Right lobe of liver (tissue), 6 donors: ENCODE results near the gene GPRC5B. TPM values are rescaled to one million over a fixed set of nuclear protein-coding genes. Genes with fewer than 3 reads are reported as not detected.

Source experiments
- ATAC-seq, 4 donors: fragments of 200-7000 bp; cut with Tn5 transposase; one replicate each; pipeline ENCODE4 v1.9.1; 2020; ENCODE audit warnings: mild to moderate bottlenecking in 4 of 4, moderate library complexity in 4 of 4
- DNase-seq, 3 donors: peaks; one replicate each; pipeline ENCODE4 v3.0.0-alpha.2; 2020
- H3K27ac ChIP-seq, 3 donors: fragments of 200-600 bp; one replicate each; pipeline ENCODE4 v1.8.0; 2022
- H3K27me3 ChIP-seq, 2 donors: fragments of 200-600 bp; one replicate each; pipeline ENCODE4 v1.8.0; 2022
- H3K36me3 ChIP-seq, 4 donors: fragments of 200-600 bp; sonication (generic) in 1 of 4; one replicate each; pipeline versions ENCODE4 v1.5.1 to v1.8.0; 2017 to 2022; ENCODE audit warnings: control low read depth in 1 of 4
- H3K4me1 ChIP-seq, 4 donors: fragments of 200-600 bp; sonication (generic) in 1 of 4; one replicate each; pipeline versions ENCODE4 v1.5.1 to v1.8.0; 2017 to 2022; ENCODE audit warnings: control low read depth in 1 of 4
- H3K4me3 ChIP-seq, 3 donors: fragments of 200-600 bp; one replicate each; pipeline ENCODE4 v1.8.0; 2022
- H3K9me3 ChIP-seq, 4 donors: fragments of 200-600 bp; sonication (generic) in 1 of 4; one replicate each; pipeline versions ENCODE4 v1.5.1 to v1.8.0; 2017 to 2022; ENCODE audit warnings: control low read depth in 1 of 4
- POLR2A ChIP-seq: fragments of 450-650 bp; IDR thresholded peaks from one replicate; pipeline ENCODE4 v1.6.1; 2017; ENCODE audit warnings: antibody characterized with exemption, mild to moderate bottlenecking
- WGBS: methylation state at CpG from one replicate; pipeline ENCODE4 v1.1.6; 2018; ENCODE audit warnings: low coverage, low lambda C conversion rate; ENCODE audit not compliant: insufficient coverage; ENCODE audit errors: missing lambda C conversion rate; 5-methylcytosine and 5-hydroxymethylcytosine counted together
- intact Hi-C, 2 donors: fragments of 100-400 bp; cut with DNase I; formaldehyde crosslinking; loops; one replicate each; pipeline versions ENCODE4 v1.11.2 to v1.14.1; 2022
- total RNA-seq, 6 experiments: library from RNA; depleted of rRNA in 2 of 6; stranded (reverse); fragments of >200 nt in 2 of 6; fragmentation: NEBNext Ultra II Directional in 3 of 6; extraction: Animal tissue kit (Norgen Biotek cat#: 25700) in 3 of 6; gene quantifications; one replicate each; pipeline versions ENCODE4 v1.1.0 to v1.2.4, GENCODE V29; 2016 to 2023
- TF ChIP-seq, protein P1 (sequence below), 4 donors: fragments of 200-600 bp in 3 of 4; fragments of 450-650 bp in 1 of 4; IDR thresholded peaks; one replicate each; pipeline versions ENCODE4 v1.5.1 to v1.8.0; 2016 to 2022; ENCODE audit warnings: antibody characterized with exemption in 4 of 4, mild to moderate bottlenecking in 2 of 4
- donor health status: DM: no; HTN: yes; CAD: no.
- donor health status: DM: no; HTN: no; CAD: no.
- donor health status: DM: no; HTN: no; CAD: no.
- donor health status: DM: no; HTN: yes; CAD: no.
- donor health status: DM: no; HTN: yes; CAD: no.

The GPRC5B gene
- total RNA-seq, 6 experiments from 2014 or later = 2.6 to 20.8 (median 5.1) TPM

DNA sequence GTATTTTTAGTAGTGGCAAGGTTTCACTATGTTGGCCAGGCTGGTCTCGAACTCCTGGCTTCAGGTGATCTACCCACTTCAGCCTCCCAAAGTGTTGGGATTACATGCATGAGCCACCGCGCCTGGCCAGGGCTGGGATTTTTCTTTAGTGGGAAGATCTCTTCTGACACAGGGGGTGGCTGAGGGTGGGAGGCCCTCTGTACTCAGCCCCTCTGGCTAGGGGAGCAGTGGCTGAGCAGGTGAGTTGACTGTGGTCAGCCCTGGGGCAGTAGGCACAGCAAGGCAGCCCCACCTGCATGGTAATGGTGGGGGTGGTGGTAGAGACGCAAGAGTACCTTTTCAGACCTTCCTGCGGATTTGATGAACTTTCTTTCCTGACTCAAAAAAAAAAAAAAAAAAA, 12.3 kb upstream of the GPRC5B start:
- no peaks in the 10 kb centered on the region for H3K36me3 ChIP-seq
- H3K4me1 ChIP-seq = no peaks in the 10 kb centered on the region
- no peaks in the 10 kb centered on the region for H3K27me3 ChIP-seq
- no peak overlapping the region for H3K4me3 ChIP-seq
- no peak for TF ChIP-seq POLR2A
- TF ChIP-seq, protein P1, sequence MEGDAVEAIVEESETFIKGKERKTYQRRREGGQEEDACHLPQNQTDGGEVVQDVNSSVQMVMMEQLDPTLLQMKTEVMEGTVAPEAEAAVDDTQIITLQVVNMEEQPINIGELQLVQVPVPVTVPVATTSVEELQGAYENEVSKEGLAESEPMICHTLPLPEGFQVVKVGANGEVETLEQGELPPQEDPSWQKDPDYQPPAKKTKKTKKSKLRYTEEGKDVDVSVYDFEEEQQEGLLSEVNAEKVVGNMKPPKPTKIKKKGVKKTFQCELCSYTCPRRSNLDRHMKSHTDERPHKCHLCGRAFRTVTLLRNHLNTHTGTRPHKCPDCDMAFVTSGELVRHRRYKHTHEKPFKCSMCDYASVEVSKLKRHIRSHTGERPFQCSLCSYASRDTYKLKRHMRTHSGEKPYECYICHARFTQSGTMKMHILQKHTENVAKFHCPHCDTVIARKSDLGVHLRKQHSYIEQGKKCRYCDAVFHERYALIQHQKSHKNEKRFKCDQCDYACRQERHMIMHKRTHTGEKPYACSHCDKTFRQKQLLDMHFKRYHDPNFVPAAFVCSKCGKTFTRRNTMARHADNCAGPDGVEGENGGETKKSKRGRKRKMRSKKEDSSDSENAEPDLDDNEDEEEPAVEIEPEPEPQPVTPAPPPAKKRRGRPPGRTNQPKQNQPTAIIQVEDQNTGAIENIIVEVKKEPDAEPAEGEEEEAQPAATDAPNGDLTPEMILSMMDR (IDR thresholded peaks at IDR 0.05) = no peak
- intact Hi-C loops = no loop called here
- ATAC-seq (no peak), DNase-seq (no peak)
- WGBS = 93% methylated on average over 3 of the region's 5 CpGs
- H3K9me3 ChIP-seq = no peaks in the 10 kb centered on the region
- no peak overlapping the region for H3K27ac ChIP-seq

DNA sequence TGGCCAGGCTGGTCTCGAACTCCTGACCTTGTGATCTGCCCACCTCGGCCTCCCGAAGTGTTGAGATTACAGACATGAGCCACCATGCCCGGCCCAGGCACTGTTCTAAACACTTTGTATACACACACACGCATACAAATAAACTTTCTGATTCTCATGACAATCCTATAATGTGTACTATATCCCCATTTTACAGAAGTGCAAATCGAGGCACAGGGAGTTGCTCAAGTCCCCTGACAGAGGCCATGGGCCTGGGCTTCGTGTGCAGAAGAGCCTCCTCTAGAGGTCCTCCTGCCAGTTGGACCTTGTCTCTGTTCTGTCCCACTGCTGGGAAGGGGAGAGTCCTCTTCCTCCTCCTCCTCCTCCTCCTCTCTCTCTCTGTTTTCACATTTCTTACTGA, 9.9 kb upstream of the GPRC5B start:
- H3K27ac ChIP-seq = no peak overlapping the region
- no peaks in the 10 kb centered on the region for H3K9me3 ChIP-seq
- no peak for DNase-seq
- intact Hi-C loops = no loop called here
- no peak for ATAC-seq
- WGBS = 74% methylated on average over 5 of the region's 7 CpGs
- TF ChIP-seq POLR2A = no peak
- TF ChIP-seq, protein P1 (IDR thresholded peaks at IDR 0.05) = no peak
- no peaks in the 10 kb centered on the region for H3K4me1 ChIP-seq
- H3K27me3 ChIP-seq = no peaks in the 10 kb centered on the region
- no peaks in the 10 kb centered on the region for H3K36me3 ChIP-seq
- H3K4me3 ChIP-seq = no peak overlapping the region

DNA sequence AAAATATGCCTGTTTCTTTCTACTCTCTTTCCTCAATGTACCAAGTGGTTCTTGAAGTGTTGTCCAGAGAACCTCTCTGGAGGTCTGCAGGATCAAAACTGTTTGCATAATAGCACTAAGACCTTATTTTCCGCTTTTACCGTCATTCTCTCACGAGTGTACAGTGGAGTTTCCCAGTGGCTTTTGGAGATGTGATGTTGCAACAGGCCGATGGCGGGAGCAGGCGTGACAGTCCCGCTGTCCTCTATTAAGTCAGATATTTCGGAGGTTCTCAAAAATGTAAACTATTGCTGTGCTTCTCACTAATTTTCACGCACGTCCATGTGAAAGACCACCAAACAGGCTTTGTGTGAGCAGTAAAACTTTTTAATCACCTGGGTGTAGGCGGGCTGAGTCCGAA, 8.3 kb upstream of the GPRC5B start:
- intact Hi-C loops = no loop called here
- Histone ChIP-seq H3K9me3 (no peaks in the 10 kb centered on the region), H3K4me3 (no peak overlapping the region), H3K4me1 (no peaks in the 10 kb centered on the region), H3K36me3 (no peaks in the 10 kb centered on the region), H3K27ac (no peak overlapping the region), H3K27me3 (no peaks in the 10 kb centered on the region)
- 85% methylated on average over 12 of the region's 12 CpGs for WGBS
- no peak for DNase-seq
- no peak for ATAC-seq
- TF ChIP-seq, protein P1 (IDR thresholded peaks at IDR 0.05) = no peak
- TF ChIP-seq POLR2A = no peak

DNA sequence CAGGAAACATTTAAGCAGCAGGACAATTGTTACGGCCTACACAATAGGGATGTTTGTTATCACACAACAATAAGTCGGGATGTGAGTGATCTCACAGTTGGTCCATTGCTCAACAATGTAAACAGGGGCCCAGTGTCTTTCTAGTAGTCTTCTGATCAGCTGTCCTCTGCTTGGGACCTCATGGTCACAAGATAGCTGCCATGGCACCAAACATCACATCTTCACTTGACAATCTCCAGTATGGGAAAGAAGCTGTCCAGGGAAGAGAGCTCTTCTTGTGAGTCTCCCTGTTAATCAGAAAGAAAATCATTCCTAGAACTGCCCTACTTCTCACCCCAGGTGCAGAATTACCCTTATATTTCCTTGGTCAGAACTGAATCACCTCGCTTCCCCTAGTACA, 6.3 kb upstream of the GPRC5B start:
- no peaks in the 10 kb centered on the region for H3K36me3 ChIP-seq
- no peak for DNase-seq
- ATAC-seq = no peak
- H3K27me3 ChIP-seq = no peaks in the 10 kb centered on the region
- intact Hi-C loops = no loop called here
- TF ChIP-seq, protein P1 (IDR thresholded peaks at IDR 0.05) = no peak
- no peak for TF ChIP-seq POLR2A
- H3K4me3 ChIP-seq = no peak overlapping the region
- H3K27ac ChIP-seq = no peak overlapping the region
- H3K9me3 ChIP-seq = no peaks in the 10 kb centered on the region
- peaks cover 0 to 3% (median 1%) of the 10 kb centered on the region in 4 donors for H3K4me1 ChIP-seq
- WGBS = 86% methylated on average over 2 of the region's 3 CpGs

DNA sequence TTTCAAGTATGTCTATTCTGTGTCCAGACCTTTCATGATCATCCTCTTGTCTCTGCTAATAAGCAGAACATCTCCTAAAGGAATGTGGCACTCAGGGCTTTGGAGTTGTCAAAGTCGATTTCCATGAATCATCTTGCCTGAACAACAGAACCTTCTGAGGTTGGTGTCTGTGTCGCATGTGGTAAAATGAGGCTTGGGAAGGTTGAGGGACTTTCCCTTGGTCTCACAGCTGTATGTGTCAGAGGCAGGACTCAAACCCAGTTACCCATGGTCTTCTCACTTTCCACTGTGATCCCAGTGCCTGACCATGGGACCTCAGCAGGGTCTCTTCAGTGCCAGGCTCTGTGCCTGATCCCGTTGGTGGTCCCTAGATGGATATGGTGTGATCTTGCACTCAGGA, 4.2 kb upstream of the GPRC5B start:
- 58% methylated on average over 3 of the region's 3 CpGs for WGBS
- Histone ChIP-seq H3K4me1 (peaks cover 0 to 12% (median 5%) of the 10 kb centered on the region in 4 donors), H3K4me3 (no peak overlapping the region), H3K36me3 (no peaks in the 10 kb centered on the region), H3K27me3 (no peaks in the 10 kb centered on the region), H3K27ac (no peak overlapping the region), H3K9me3 (no peaks in the 10 kb centered on the region)
- TF ChIP-seq, protein P1 (IDR thresholded peaks at IDR 0.05) = no peak
- TF ChIP-seq POLR2A = no peak
- intact Hi-C loops = loop anchor here (5.0 kb wide), 2 partner anchors 287 to 327 kb away; no protein-coding TSS in a partner anchor
- no peak for ATAC-seq
- no peak for DNase-seq
